ENCODE measurements around the gene HCRTR1. TPM values are rescaled to one million over a fixed set of nuclear protein-coding genes. Genes with fewer than 3 reads are reported as not detected.

HCRTR1 gene
- total and polyA plus RNA-seq, 10 of the 15 experiments (the other 5 are each of a cell fraction or from before 2014, with no cell fraction given), result not detected

- TF ChIP-seq SREBF1 (IDR thresholded peaks at IDR 0.05; ENCODE audit: low read length) (no peak), POLR2AphosphoS2 (IDR thresholded peaks at IDR 0.05; ENCODE audit: low read depth, low read length) (no peak), SMAD1 (IDR thresholded peaks at IDR 0.05; ENCODE audit: low read depth, partially characterized antibody) (no peak), NFIC (IDR thresholded peaks at IDR 0.05; ENCODE audit: low read depth, low read length) (no peak), MYB (IDR thresholded peaks at IDR 0.05; ENCODE audit: borderline replicate concordance, low read depth, low read length) (no peak), CBFB (IDR thresholded peaks at IDR 0.05; ENCODE audit: low read depth) (no peak)
These were observed 58.3 kb downstream of the HCRTR1 start (continued) for GRCh38 chr1:31675756-31676155.

Other genes starting within 250 kb of the HCRTR1 start
- gene FABP3, start 244.6 kb upstream of the HCRTR1 start, total RNA-seq (2014; rRNA removed), result 0.33 and 0.62 TPM in 2 replicates
- gene FABP3, start 244.6 kb upstream of the HCRTR1 start, total RNA-seq (2014; rRNA removed; fragmentation: Illumina TruSeq; extraction: Trizol), result 0.36 and 0.64 TPM in 2 replicates
- gene FABP3, start 244.6 kb upstream of the HCRTR1 start, total RNA-seq (2021), result 0.43 TPM in 1 of 2 replicates, not detected in the other
- gene FABP3, start 244.6 kb upstream of the HCRTR1 start, polyA plus RNA-seq (2011; rRNA removed), result 0.39 and 0.43 TPM in 2 replicates
- gene FABP3, start 244.6 kb upstream of the HCRTR1 start, polyA plus RNA-seq (2014; fragmentation: Illumina TruSeq; extraction: Trizol), result 0.44 and 0.82 TPM in 2 replicates
- 1 to 10 TPM in 1 of 2 experiments, under 1 TPM in 1; 0.72 to 1.2 TPM for gene FABP3, start 244.6 kb upstream of the HCRTR1 start, polyA plus RNA-seq (2014; fragmentation: Nextera tagmentation; extraction: Ambion mirVana)
- gene FABP3, start 244.6 kb upstream of the HCRTR1 start, polyA plus RNA-seq (2014; rRNA removed), result 0.59 and 1.1 TPM in 2 replicates
- 1 to 10 TPM in 1 of 2 experiments, not detected in 1; 1.1 TPM for gene FABP3, start 244.6 kb upstream of the HCRTR1 start, polyA plus RNA-seq (2016; fragmentation: Nextera tagmentation; extraction: Ambion mirVana)
- 0.11 and 0.45 TPM in 2 replicates for gene SERINC2, start 204.5 kb upstream of the HCRTR1 start, total RNA-seq (2014; rRNA removed)
- gene SERINC2, start 204.5 kb upstream of the HCRTR1 start, total RNA-seq (2014; rRNA removed; fragmentation: Illumina TruSeq; extraction: Trizol), result 0.22 and 0.28 TPM in 2 replicates
- gene SERINC2, start 204.5 kb upstream of the HCRTR1 start, total RNA-seq (2021), result 0.54 and 0.82 TPM in 2 replicates
- gene SERINC2, start 204.5 kb upstream of the HCRTR1 start, polyA plus RNA-seq (2011; rRNA removed), result 2.5 and 9.4 TPM in 2 replicates
- 0.32 TPM in 1 of 2 replicates, not detected in the other for gene SERINC2, start 204.5 kb upstream of the HCRTR1 start, polyA plus RNA-seq (2014; fragmentation: Illumina TruSeq; extraction: Trizol)
- under 1 TPM; 0.02 to 0.05 TPM for gene SERINC2, start 204.5 kb upstream of the HCRTR1 start, polyA plus RNA-seq (2014; fragmentation: Nextera tagmentation; extraction: Ambion mirVana)
- 0.72 and 1.0 TPM in 2 replicates for gene SERINC2, start 204.5 kb upstream of the HCRTR1 start, polyA plus RNA-seq (2014; rRNA removed)
- gene SERINC2, start 204.5 kb upstream of the HCRTR1 start, polyA plus RNA-seq (2016; fragmentation: Nextera tagmentation; extraction: Ambion mirVana), result under 1 TPM; 0.72 to 0.88 TPM
- 0.27 TPM in 1 of 2 replicates, not detected in the other for gene TINAGL1, start 41.2 kb upstream of the HCRTR1 start, total RNA-seq (2014; rRNA removed)
- gene TINAGL1, start 41.2 kb upstream of the HCRTR1 start, total RNA-seq (2014; rRNA removed; fragmentation: Illumina TruSeq; extraction: Trizol), result not detected in 2 replicates
- gene TINAGL1, start 41.2 kb upstream of the HCRTR1 start, total RNA-seq (2021), result 0.23 and 0.40 TPM in 2 replicates
- gene TINAGL1, start 41.2 kb upstream of the HCRTR1 start, polyA plus RNA-seq (2011; rRNA removed), result 0.36 and 0.49 TPM in 2 replicates
- gene TINAGL1, start 41.2 kb upstream of the HCRTR1 start, polyA plus RNA-seq (2014; fragmentation: Illumina TruSeq; extraction: Trizol), result not detected in 2 replicates
- gene TINAGL1, start 41.2 kb upstream of the HCRTR1 start, polyA plus RNA-seq (2014; fragmentation: Nextera tagmentation; extraction: Ambion mirVana), result not detected
- gene TINAGL1, start 41.2 kb upstream of the HCRTR1 start, polyA plus RNA-seq (2014; rRNA removed), result 0.04 TPM in 1 of 2 replicates, not detected in the other
- under 1 TPM in 1 of 2 experiments, not detected in 1; 0.20 TPM for gene TINAGL1, start 41.2 kb upstream of the HCRTR1 start, polyA plus RNA-seq (2016; fragmentation: Nextera tagmentation; extraction: Ambion mirVana)
- gene PEF1, start 27.2 kb downstream of the HCRTR1 start, total RNA-seq (2014; rRNA removed), result 92.9 and 107 TPM in 2 replicates
- 46.3 and 46.4 TPM in 2 replicates for gene PEF1, start 27.2 kb downstream of the HCRTR1 start, total RNA-seq (2014; rRNA removed; fragmentation: Illumina TruSeq; extraction: Trizol)
- gene PEF1, start 27.2 kb downstream of the HCRTR1 start, total RNA-seq (2021), result 59.5 and 60.1 TPM in 2 replicates
- 61.3 and 100 TPM in 2 replicates for gene PEF1, start 27.2 kb downstream of the HCRTR1 start, polyA plus RNA-seq (2011; rRNA removed)
- 50.3 and 80.4 TPM in 2 replicates for gene PEF1, start 27.2 kb downstream of the HCRTR1 start, polyA plus RNA-seq (2014; fragmentation: Illumina TruSeq; extraction: Trizol)
- 10 to 100 TPM; 27.1 to 40.4 TPM for gene PEF1, start 27.2 kb downstream of the HCRTR1 start, polyA plus RNA-seq (2014; fragmentation: Nextera tagmentation; extraction: Ambion mirVana)
- gene PEF1, start 27.2 kb downstream of the HCRTR1 start, polyA plus RNA-seq (2014; rRNA removed), result 92.2 and 95.5 TPM in 2 replicates
- 10 to 100 TPM; 77.5 to 86.6 TPM for gene PEF1, start 27.2 kb downstream of the HCRTR1 start, polyA plus RNA-seq (2016; fragmentation: Nextera tagmentation; extraction: Ambion mirVana)
- 0.60 and 0.79 TPM in 2 replicates for gene COL16A1, start 86.3 kb downstream of the HCRTR1 start, total RNA-seq (2014; rRNA removed)
- gene COL16A1, start 86.3 kb downstream of the HCRTR1 start, total RNA-seq (2014; rRNA removed; fragmentation: Illumina TruSeq; extraction: Trizol), result 0.63 and 0.92 TPM in 2 replicates
- gene COL16A1, start 86.3 kb downstream of the HCRTR1 start, total RNA-seq (2021), result 3.7 and 3.9 TPM in 2 replicates
- gene COL16A1, start 86.3 kb downstream of the HCRTR1 start, polyA plus RNA-seq (2011; rRNA removed), result 2.0 and 3.1 TPM in 2 replicates
- gene COL16A1, start 86.3 kb downstream of the HCRTR1 start, polyA plus RNA-seq (2014; fragmentation: Illumina TruSeq; extraction: Trizol), result 0.40 and 0.65 TPM in 2 replicates
- gene COL16A1, start 86.3 kb downstream of the HCRTR1 start, polyA plus RNA-seq (2014; fragmentation: Nextera tagmentation; extraction: Ambion mirVana), result under 1 TPM; 0.02 to 0.04 TPM
- gene COL16A1, start 86.3 kb downstream of the HCRTR1 start, polyA plus RNA-seq (2014; rRNA removed), result 1.5 and 1.6 TPM in 2 replicates
- gene COL16A1, start 86.3 kb downstream of the HCRTR1 start, polyA plus RNA-seq (2016; fragmentation: Nextera tagmentation; extraction: Ambion mirVana), result under 1 TPM; 0.14 to 0.56 TPM
- gene ADGRB2, start 146.7 kb downstream of the HCRTR1 start, total RNA-seq (2014; rRNA removed), result 0.11 TPM in 2 replicates
- gene ADGRB2, start 146.7 kb downstream of the HCRTR1 start, total RNA-seq (2014; rRNA removed; fragmentation: Illumina TruSeq; extraction: Trizol), result 0.18 TPM in 1 of 2 replicates, not detected in the other
- gene ADGRB2, start 146.7 kb downstream of the HCRTR1 start, total RNA-seq (2021), result 0.27 and 0.33 TPM in 2 replicates
- 0.13 and 0.20 TPM in 2 replicates for gene ADGRB2, start 146.7 kb downstream of the HCRTR1 start, polyA plus RNA-seq (2011; rRNA removed)
- not detected in 2 replicates for gene ADGRB2, start 146.7 kb downstream of the HCRTR1 start, polyA plus RNA-seq (2014; fragmentation: Illumina TruSeq; extraction: Trizol)
- gene ADGRB2, start 146.7 kb downstream of the HCRTR1 start, polyA plus RNA-seq (2014; fragmentation: Nextera tagmentation; extraction: Ambion mirVana), result not detected
- 0.06 and 0.18 TPM in 2 replicates for gene ADGRB2, start 146.7 kb downstream of the HCRTR1 start, polyA plus RNA-seq (2014; rRNA removed)
- under 1 TPM in 1 of 2 experiments, not detected in 1; 0.11 TPM for gene ADGRB2, start 146.7 kb downstream of the HCRTR1 start, polyA plus RNA-seq (2016; fragmentation: Nextera tagmentation; extraction: Ambion mirVana)
- 0.11 and 0.16 TPM in 2 replicates for gene SPOCD1, start 198.3 kb downstream of the HCRTR1 start, total RNA-seq (2014; rRNA removed)
- gene SPOCD1, start 198.3 kb downstream of the HCRTR1 start, total RNA-seq (2014; rRNA removed; fragmentation: Illumina TruSeq; extraction: Trizol), result 0.13 and 0.23 TPM in 2 replicates
- 0.23 and 0.56 TPM in 2 replicates for gene SPOCD1, start 198.3 kb downstream of the HCRTR1 start, total RNA-seq (2021)
- not detected in 2 replicates for gene SPOCD1, start 198.3 kb downstream of the HCRTR1 start, polyA plus RNA-seq (2011; rRNA removed)
- gene SPOCD1, start 198.3 kb downstream of the HCRTR1 start, polyA plus RNA-seq (2014; fragmentation: Illumina TruSeq; extraction: Trizol), result 0.13 TPM in 1 of 2 replicates, not detected in the other
- under 1 TPM in 1 of 2 experiments, not detected in 1; 0.02 TPM for gene SPOCD1, start 198.3 kb downstream of the HCRTR1 start, polyA plus RNA-seq (2014; fragmentation: Nextera tagmentation; extraction: Ambion mirVana)
- 0.34 and 0.65 TPM in 2 replicates for gene SPOCD1, start 198.3 kb downstream of the HCRTR1 start, polyA plus RNA-seq (2014; rRNA removed)
- not detected for gene SPOCD1, start 198.3 kb downstream of the HCRTR1 start, polyA plus RNA-seq (2016; fragmentation: Nextera tagmentation; extraction: Ambion mirVana)